HEK293 (cell line): Measurements from ENCODE around the gene PKNOX2.

Experiments used
- CTCF ChIA-PET: fragments of 350-600 bp; formaldehyde crosslinking; extraction: SDS; loops from one replicate; lab custom pipeline; 2021; ENCODE audit warnings: antibody characterized with exemption; lab: Yijun Ruan, JAX
- POLR2A ChIA-PET: fragments of 300-600 bp; formaldehyde crosslinking; extraction: SDS; loops from one replicate; lab custom pipeline; 2020; ENCODE audit warnings: antibody characterized with exemption, inconsistent platforms; lab: Yijun Ruan, JAX
- H3K27ac ChIP-seq: fragments of 200-500 bp; sonication (Bioruptor generic); 2 replicates; pipeline ENCODE4 v1.5.1; 2014; ENCODE audit warnings: low read depth, low read length, control low read depth, inconsistent platforms; ENCODE audit errors: extremely low read depth
- H3K36me3 ChIP-seq, 2 experiments: fragments of 200-500 bp in 1 of 2; sonication (Bioruptor generic) in 1 of 2; 1 replicate in 1 of 2; 2 replicates in 1 of 2; pipeline ENCODE4 v1.5.1; 2014 to 2017; ENCODE audit warnings: inconsistent platforms in 2 of 2, low read length in 2 of 2; ENCODE audit not compliant: control insufficient read depth in 2 of 2, insufficient read depth in 1 of 2
- H3K4me1 ChIP-seq: fragments of 200-500 bp; sonication (Bioruptor generic); 2 replicates; pipeline ENCODE4 v1.5.1; 2014; ENCODE audit warnings: mild to moderate bottlenecking, low read length, inconsistent platforms; ENCODE audit not compliant: control insufficient read depth, insufficient read depth
- H3K4me3 ChIP-seq: 2 replicates; pipeline ENCODE4 v1.5.1; 2011; ENCODE audit warnings: low read depth, mild to moderate bottlenecking, control low read depth, low read length, moderate library complexity
- H3K9me3 ChIP-seq: fragments of 200-500 bp; sonication (Bioruptor generic); 2 replicates; pipeline ENCODE4 v1.5.1; 2014; ENCODE audit warnings: low read depth, low read length, inconsistent platforms; ENCODE audit not compliant: control insufficient read depth, insufficient read depth
- EGR2 ChIP-seq: fragments of 450-650 bp; formaldehyde crosslinking; IDR thresholded peaks from 2 replicates; pipeline ENCODE4 v1.5.1; 2016; ENCODE audit warnings: low read depth, missing biosample characterization, missing genetic modification characterization
- GLIS1 ChIP-seq: fragments of 450-650 bp; formaldehyde crosslinking; IDR thresholded peaks from 2 replicates; pipeline ENCODE4 v1.5.1; 2016; ENCODE audit warnings: missing biosample characterization, missing genetic modification characterization
- KLF8 ChIP-seq: fragments of 450-650 bp; formaldehyde crosslinking; IDR thresholded peaks from 2 replicates; pipeline ENCODE4 v1.5.1; 2016; ENCODE audit warnings: missing biosample characterization, missing genetic modification characterization
- MYNN ChIP-seq: fragments of 450-650 bp; formaldehyde crosslinking; IDR thresholded peaks from 2 replicates; pipeline ENCODE4 v1.5.1; 2016; ENCODE audit warnings: missing biosample characterization, missing genetic modification characterization, borderline replicate concordance
- MZF1 ChIP-seq: fragments of 450-650 bp; formaldehyde crosslinking; IDR thresholded peaks from 2 replicates; pipeline ENCODE4 v1.5.1; 2017; ENCODE audit warnings: missing biosample characterization, missing genetic modification characterization, borderline replicate concordance
- TRIM28 ChIP-seq: IDR thresholded peaks from 2 replicates; pipeline ENCODE4 v1.6.1; 2011; ENCODE audit warnings: low read length, control low read depth, borderline replicate concordance
- YY1 ChIP-seq: fragments of 450-650 bp; formaldehyde crosslinking; IDR thresholded peaks from 2 replicates; pipeline ENCODE4 v1.5.1; 2018; ENCODE audit warnings: missing biosample characterization, missing genetic modification characterization
- ZBTB6 ChIP-seq: fragments of 450-650 bp; formaldehyde crosslinking; IDR thresholded peaks from 2 replicates; pipeline ENCODE4 v1.5.1; 2017; ENCODE audit warnings: missing biosample characterization, missing genetic modification characterization
- ZBTB7A ChIP-seq: fragments of 450-650 bp; formaldehyde crosslinking; IDR thresholded peaks from 2 replicates; pipeline ENCODE4 v1.5.1; 2016; ENCODE audit warnings: low read depth, missing biosample characterization, missing genetic modification characterization
- ZNF239 ChIP-seq: fragments of 450-650 bp; formaldehyde crosslinking; IDR thresholded peaks from 2 replicates; pipeline ENCODE4 v1.5.1; 2016; ENCODE audit warnings: missing biosample characterization, missing genetic modification characterization
- ZNF266 ChIP-seq: fragments of 450-650 bp; formaldehyde crosslinking; IDR thresholded peaks from 2 replicates; pipeline ENCODE4 v1.5.1; 2016; ENCODE audit warnings: missing biosample characterization, missing genetic modification characterization, low read depth
- ZNF391 ChIP-seq: fragments of 450-650 bp; formaldehyde crosslinking; IDR thresholded peaks from 2 replicates; pipeline ENCODE4 v1.5.1; 2016; ENCODE audit warnings: low read depth, missing biosample characterization, missing genetic modification characterization, borderline replicate concordance
- ZNF530 ChIP-seq: fragments of 450-650 bp; formaldehyde crosslinking; IDR thresholded peaks from 2 replicates; pipeline ENCODE4 v1.5.1; 2016; ENCODE audit warnings: low read depth, missing biosample characterization, missing genetic modification characterization
- ZNF596 ChIP-seq: fragments of 450-650 bp; IDR thresholded peaks from 2 replicates; pipeline ENCODE4 v1.5.0; 2018; ENCODE audit warnings: missing biosample characterization, mild to moderate bottlenecking, missing genetic modification characterization, moderate library complexity
- ZNF623 ChIP-seq: fragments of 450-650 bp; formaldehyde crosslinking; IDR thresholded peaks from 2 replicates; pipeline ENCODE4 v1.5.1; 2016; ENCODE audit warnings: missing biosample characterization, missing genetic modification characterization
- ZNF677 ChIP-seq: fragments of 450-650 bp; IDR thresholded peaks from 2 replicates; pipeline ENCODE4 v1.5.0; 2018; ENCODE audit warnings: missing biosample characterization, mild to moderate bottlenecking, missing genetic modification characterization, moderate library complexity
- ZNF747 ChIP-seq: fragments of 450-650 bp; formaldehyde crosslinking; IDR thresholded peaks from 2 replicates; pipeline ENCODE4 v1.5.1; 2016; ENCODE audit warnings: missing biosample characterization, missing genetic modification characterization
- ZNF76 ChIP-seq: fragments of 450-650 bp; formaldehyde crosslinking; IDR thresholded peaks from 2 replicates; pipeline ENCODE4; 2016; ENCODE audit warnings: low read depth, missing biosample characterization, missing genetic modification characterization, borderline replicate concordance
- ZSCAN23 ChIP-seq: fragments of 450-650 bp; formaldehyde crosslinking; IDR thresholded peaks from 2 replicates; pipeline ENCODE4 v1.5.1; 2016; ENCODE audit warnings: missing biosample characterization, missing genetic modification characterization
- ZSCAN30 ChIP-seq: fragments of 450-650 bp; IDR thresholded peaks from 2 replicates; pipeline ENCODE4 v1.5.1; 2018; ENCODE audit warnings: missing biosample characterization, mild to moderate bottlenecking, missing genetic modification characterization, moderate library complexity
- TF ChIP-seq, protein P1 (sequence below): fragments of 450-650 bp; formaldehyde crosslinking; IDR thresholded peaks from 2 replicates; pipeline ENCODE4 v1.5.1; 2016; ENCODE audit warnings: missing biosample characterization, missing genetic modification characterization, low read depth
- TF ChIP-seq, protein P2 (sequence below): fragments of 450-650 bp; formaldehyde crosslinking; IDR thresholded peaks from 2 replicates; pipeline ENCODE4 v1.5.1; 2016; ENCODE audit warnings: missing biosample characterization, missing genetic modification characterization, low read depth
- TF ChIP-seq, protein P3 (sequence below): sonication (generic); formaldehyde crosslinking; IDR thresholded peaks from 2 replicates; pipeline ENCODE4 v1.8.1; 2022; ENCODE audit warnings: mild to moderate bottlenecking, moderate library complexity, missing genetic modification reagents

PKNOX2 gene

GRCh38 chr11:125441648-125442410 lies 277.3 kb downstream of the PKNOX2 start:
- Histone ChIP-seq H3K9me3 (no peaks in the 10 kb centered on the region), H3K36me3 (no peaks in the 10 kb centered on the region), H3K4me1 (no peaks in the 10 kb centered on the region), H3K27ac (no peak overlapping the region), H3K4me3 (no peak overlapping the region)
- TF ChIP-seq ZBTB6 (no peak), ZNF677 (tag by site-specific recombination) (no peak), ZNF76 (no peak)
- TF ChIP-seq, protein P1, sequence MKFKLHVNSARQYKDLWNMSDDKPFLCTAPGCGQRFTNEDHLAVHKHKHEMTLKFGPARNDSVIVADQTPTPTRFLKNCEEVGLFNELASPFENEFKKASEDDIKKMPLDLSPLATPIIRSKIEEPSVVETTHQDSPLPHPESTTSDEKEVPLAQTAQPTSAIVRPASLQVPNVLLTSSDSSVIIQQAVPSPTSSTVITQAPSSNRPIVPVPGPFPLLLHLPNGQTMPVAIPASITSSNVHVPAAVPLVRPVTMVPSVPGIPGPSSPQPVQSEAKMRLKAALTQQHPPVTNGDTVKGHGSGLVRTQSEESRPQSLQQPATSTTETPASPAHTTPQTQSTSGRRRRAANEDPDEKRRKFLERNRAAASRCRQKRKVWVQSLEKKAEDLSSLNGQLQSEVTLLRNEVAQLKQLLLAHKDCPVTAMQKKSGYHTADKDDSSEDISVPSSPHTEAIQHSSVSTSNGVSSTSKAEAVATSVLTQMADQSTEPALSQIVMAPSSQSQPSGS (tag by site-specific recombination): no peak
- CTCF ChIA-PET: interaction anchor here (0.6 to 2.7 kb wide), 4 partner anchors 8 to 822 kb away, joined by 3 to 9 read pairs (median 4); no protein-coding TSS in a partner anchor
- POLR2A ChIA-PET: no interaction called here

GRCh38 chr11:125442946-125443345 lies 278.4 kb downstream of the PKNOX2 start:
- ChIA-PET POLR2A (no interaction called here), CTCF (interaction anchor here (1.3 to 2.7 kb wide), 2 partner anchors 9 to 20 kb away, joined by 5 to 9 read pairs; no protein-coding TSS in a partner anchor)
- Histone ChIP-seq H3K4me3 (no peak overlapping the region), H3K4me1 (no peaks in the 10 kb centered on the region), H3K36me3 (no peaks in the 10 kb centered on the region), H3K9me3 (no peaks in the 10 kb centered on the region), H3K27ac (no peak overlapping the region)
- TF ChIP-seq EGR2 (tag by site-specific recombination) (no peak), ZNF239 (tag by site-specific recombination) (no peak), ZNF530 (tag by site-specific recombination) (no peak), ZBTB6 (no peak), MZF1 (tag by site-specific recombination) (no peak), YY1 (no peak), ZNF596 (no peak), TRIM28 (no peak), ZNF391 (no peak)
- TF ChIP-seq, protein P2, sequence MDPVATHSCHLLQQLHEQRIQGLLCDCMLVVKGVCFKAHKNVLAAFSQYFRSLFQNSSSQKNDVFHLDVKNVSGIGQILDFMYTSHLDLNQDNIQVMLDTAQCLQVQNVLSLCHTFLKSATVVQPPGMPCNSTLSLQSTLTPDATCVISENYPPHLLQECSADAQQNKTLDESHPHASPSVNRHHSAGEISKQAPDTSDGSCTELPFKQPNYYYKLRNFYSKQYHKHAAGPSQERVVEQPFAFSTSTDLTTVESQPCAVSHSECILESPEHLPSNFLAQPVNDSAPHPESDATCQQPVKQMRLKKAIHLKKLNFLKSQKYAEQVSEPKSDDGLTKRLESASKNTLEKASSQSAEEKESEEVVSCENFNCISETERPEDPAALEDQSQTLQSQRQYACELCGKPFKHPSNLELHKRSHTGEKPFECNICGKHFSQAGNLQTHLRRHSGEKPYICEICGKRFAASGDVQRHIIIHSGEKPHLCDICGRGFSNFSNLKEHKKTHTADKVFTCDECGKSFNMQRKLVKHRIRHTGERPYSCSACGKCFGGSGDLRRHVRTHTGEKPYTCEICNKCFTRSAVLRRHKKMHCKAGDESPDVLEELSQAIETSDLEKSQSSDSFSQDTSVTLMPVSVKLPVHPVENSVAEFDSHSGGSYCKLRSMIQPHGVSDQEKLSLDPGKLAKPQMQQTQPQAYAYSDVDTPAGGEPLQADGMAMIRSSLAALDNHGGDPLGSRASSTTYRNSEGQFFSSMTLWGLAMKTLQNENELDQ: no peak

DNA sequence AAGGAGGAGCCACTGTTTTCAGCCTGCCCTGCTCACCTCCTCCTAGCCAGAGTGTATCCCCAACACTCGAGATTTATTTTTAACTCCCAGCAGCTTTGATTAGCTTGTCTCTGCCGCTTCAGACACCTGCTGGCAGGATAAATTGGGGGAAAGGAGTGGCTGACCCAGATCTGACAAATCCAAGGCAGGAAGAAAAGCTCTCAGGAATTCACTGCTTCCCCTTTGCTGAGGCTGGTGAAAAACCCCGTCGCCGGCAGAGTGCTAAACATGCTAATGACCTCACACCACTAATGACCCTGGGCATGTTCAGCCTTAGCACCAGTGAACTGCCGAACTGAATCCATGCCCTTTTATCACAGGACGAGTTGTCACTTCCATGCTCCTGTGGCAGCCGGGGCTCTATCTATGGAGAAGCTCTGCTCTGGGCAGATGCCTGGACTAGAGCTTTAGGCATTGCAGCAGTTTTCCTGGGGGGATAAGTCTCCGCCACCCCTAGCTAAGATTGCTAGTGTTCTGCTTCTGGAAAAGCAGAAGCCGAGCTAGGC lies 279.3 kb downstream of the PKNOX2 start:
- CTCF ChIA-PET: interaction anchor here (0.6 to 2.7 kb wide), 5 partner anchors 8 to 482 kb away, joined by 4 to 9 read pairs (median 5); no protein-coding TSS in a partner anchor
- TF ChIP-seq, protein P3, sequence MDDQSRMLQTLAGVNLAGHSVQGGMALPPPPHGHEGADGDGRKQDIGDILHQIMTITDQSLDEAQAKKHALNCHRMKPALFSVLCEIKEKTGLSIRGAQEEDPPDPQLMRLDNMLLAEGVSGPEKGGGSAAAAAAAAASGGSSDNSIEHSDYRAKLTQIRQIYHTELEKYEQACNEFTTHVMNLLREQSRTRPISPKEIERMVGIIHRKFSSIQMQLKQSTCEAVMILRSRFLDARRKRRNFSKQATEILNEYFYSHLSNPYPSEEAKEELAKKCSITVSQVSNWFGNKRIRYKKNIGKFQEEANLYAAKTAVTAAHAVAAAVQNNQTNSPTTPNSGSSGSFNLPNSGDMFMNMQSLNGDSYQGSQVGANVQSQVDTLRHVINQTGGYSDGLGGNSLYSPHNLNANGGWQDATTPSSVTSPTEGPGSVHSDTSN (CRISPR knock-in tag): no peak
- no peak for TF ChIP-seq ZNF747 (tag by site-specific recombination)
- no peak for TF ChIP-seq KLF8 (tag by site-specific recombination)
- TF ChIP-seq GLIS1 (tag by site-specific recombination): no peak
- TF ChIP-seq ZNF266: no peak
- TF ChIP-seq ZNF623 (tag by site-specific recombination): no peak
- no peak for TF ChIP-seq ZBTB7A (tag by site-specific recombination)
- no peak for TF ChIP-seq MYNN (tag by site-specific recombination)
- no peak for TF ChIP-seq ZSCAN23 (tag by site-specific recombination)
- TF ChIP-seq ZSCAN30 (tag by site-specific recombination): no peak
- Histone ChIP-seq H3K9me3 (no peaks in the 10 kb centered on the region), H3K4me1 (no peaks in the 10 kb centered on the region), H3K36me3 (no peaks in the 10 kb centered on the region), H3K27ac (no peak overlapping the region), H3K4me3 (no peak overlapping the region)
- POLR2A ChIA-PET: no interaction called here
